GM12891 (cell line): ENCODE measurements around the gene APOH.

Experiments used
- POLR2A ChIP-seq: IDR thresholded peaks from 2 replicates; pipeline ENCODE4 v1.6.1; 2011; ENCODE audit warnings: low read depth, low read length, control low read depth
- TAF1 ChIP-seq: IDR thresholded peaks from 2 replicates; pipeline ENCODE4 v1.6.1; 2011; ENCODE audit warnings: low read depth, low read length, control low read depth

- TF ChIP-seq POLR2A, result no peak
- no peak for TF ChIP-seq TAF1
Observed at GRCh38 chr17:66268247-66268927, 39.2 kb upstream of the APOH start.
